PFSK-1 (cell line): ENCODE measurements around the gene SS18L1.

Experiments used
- FOXP2 ChIP-seq: optimal IDR thresholded peaks from 2 replicates; pipeline ENCODE3; 2011; ENCODE audit warnings: borderline replicate concordance, control low read depth, inconsistent platforms; ENCODE audit not compliant: insufficient read depth; ENCODE audit errors: extremely low read length, extremely low read depth
- POLR2AphosphoS5 ChIP-seq: IDR thresholded peaks from 2 replicates; pipeline ENCODE4 v1.6.1; 2012; ENCODE audit warnings: low read depth, mild to moderate bottlenecking, control low read depth, low read length, moderate library complexity
- SIN3A ChIP-seq: IDR thresholded peaks from 2 replicates; pipeline ENCODE4 v1.6.1; 2012; ENCODE audit warnings: mild to moderate bottlenecking, low read length, moderate library complexity, borderline replicate concordance; ENCODE audit not compliant: insufficient read depth
- TAF1 ChIP-seq: IDR thresholded peaks from 2 replicates; pipeline ENCODE4 v1.6.1; 2012; ENCODE audit warnings: low read length, control low read depth, borderline replicate concordance; ENCODE audit not compliant: insufficient read depth

- TF ChIP-seq SIN3A (no peak), FOXP2 (no peak), POLR2AphosphoS5 (no peak), TAF1 (no peak)
Measured at GRCh38 chr20:62104791-62105345, 38.7 kb upstream of the SS18L1 start.
